Esophagus mucosa (tissue), 1 donor: ENCODE measurements around the gene FGF18. TPM values are rescaled to one million over a fixed set of nuclear protein-coding genes. Genes with fewer than 3 reads are reported as not detected.
A peak's percentile ranks its signal among the peaks of the same experiment; 100 is the strongest.
"Not testable (repeated sequence)": the region's sequence is repeated elsewhere in the genome, so short reads cannot be mapped to it uniquely, and the experiment has no call there.

Source experiments
- ATAC-seq: fragments of 200-7000 bp; cut with Tn5 transposase; one replicate; pipeline ENCODE4 v1.9.1; 2020
- total RNA-seq: library from RNA; stranded (reverse); gene quantifications from one replicate; pipeline ENCODE4 v1.2.4, GENCODE V29; 2023
- donor health status: DM: yes; HTN: yes; CAD: no.

FGF18 gene, protein sequence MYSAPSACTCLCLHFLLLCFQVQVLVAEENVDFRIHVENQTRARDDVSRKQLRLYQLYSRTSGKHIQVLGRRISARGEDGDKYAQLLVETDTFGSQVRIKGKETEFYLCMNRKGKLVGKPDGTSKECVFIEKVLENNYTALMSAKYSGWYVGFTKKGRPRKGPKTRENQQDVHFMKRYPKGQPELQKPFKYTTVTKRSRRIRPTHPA
- total RNA-seq = 0.08 TPM

- peak; percentile 44 for ATAC-seq
These were observed at the start of gene FGF18 for GRCh38 chr5:171418982-171419687. Gene FGF18, plus strand, starts transcription at chr5:171419647. Its CDS starts 553 bp downstream, at chr5:171420200.

DNA sequence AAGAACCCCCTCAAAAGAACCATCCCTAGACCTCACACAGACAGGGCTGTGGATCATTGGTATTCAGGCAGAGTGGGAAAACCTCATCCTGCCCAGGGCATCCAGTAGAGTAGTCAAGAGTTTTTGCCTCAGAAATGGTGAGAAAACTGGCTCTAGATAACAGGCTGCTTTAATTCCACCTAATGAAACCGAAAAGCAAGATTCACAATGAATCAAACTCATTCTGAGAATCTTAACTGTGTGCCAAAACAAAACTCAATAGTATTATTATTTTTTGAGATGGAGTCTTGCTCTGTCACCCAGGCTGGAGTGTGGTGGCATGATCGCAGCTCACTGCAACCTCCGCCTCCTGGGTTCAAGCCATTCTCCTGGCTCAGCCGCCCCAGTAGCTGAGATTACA lies 49.5 kb upstream of the FGF18 start:
- ATAC-seq = no peak

GRCh38 chr5:171370881-171371280 lies 48.6 kb upstream of the FGF18 start:
- not testable (repeated sequence) for ATAC-seq

DNA sequence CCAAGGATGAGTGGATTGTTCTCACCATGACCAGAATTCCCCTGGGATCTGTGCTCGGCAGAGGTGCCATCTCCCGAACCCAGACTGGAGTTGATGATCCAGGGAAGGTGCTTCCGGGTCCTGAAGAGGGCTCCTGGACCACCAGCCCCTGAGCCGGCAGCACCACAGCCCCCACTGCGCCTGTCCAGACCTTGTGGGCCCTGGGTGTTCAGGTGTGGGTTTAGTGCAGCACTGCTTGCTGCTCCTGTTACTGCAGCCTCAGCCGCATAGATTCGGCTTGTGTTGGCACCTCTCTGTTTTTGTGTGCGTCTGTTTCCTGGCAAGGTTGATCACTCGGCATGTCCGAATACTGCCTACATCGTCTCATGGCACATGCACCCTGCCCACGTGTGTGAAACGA lies 48.1 kb upstream of the FGF18 start:
- no peak for ATAC-seq

DNA sequence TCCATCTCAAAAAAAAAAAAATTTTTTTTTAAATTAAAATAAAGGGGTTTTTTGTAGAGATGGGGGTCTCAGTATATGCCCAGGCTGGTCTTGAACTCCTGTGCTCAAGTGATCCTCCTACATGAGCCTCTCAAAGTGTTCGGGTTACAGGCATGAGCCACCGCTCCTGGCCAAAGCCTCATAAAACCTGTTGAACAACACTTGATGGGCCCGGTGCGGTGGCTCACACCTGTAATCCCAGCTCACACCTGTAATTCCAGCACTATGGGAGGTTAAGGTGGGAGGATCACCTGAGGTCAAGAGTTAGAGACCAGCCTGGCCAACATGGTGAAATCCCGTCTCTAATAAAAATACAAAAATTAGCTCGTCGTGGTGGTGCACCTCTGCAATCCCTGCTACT lies 39.5 kb upstream of the FGF18 start:
- no peak for ATAC-seq

DNA sequence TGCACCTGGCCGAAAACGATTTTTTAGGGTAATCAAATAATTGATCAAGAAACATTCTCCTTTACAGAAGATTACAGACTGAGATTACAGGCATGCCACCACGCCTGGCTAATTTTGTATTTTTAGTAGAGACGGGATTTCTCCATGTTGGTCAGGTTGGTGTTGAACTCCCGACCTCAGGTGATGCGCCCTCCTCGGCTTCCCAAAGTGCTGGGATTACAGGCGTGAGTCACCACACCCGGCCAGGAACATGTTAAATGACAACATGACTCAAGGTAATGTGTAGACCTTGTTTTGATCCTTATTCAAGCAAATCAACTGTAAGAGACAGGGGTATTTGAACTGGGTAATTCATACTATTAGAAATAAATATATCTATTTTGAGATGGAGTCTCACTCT lies 35.0 kb upstream of the FGF18 start:
- not testable (repeated sequence) for ATAC-seq

DNA sequence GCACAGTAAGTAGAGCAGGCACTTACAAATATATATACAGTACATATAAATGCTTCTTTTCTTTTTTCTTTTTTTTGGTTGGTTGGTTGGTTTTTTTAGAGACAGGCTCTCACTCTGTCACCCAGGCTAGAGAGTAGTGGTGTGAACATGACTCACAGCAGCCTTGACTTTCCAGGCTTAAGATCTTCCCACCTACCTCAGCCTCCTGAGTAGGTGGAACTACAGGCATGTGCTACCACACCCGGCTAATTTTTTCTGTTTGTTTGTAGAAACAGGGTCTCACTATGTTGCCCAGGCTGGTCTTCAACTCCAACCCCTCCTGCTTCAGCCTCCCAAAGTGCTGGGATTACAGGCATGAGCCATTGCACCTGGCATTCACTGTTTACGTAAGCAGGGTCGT lies 34.4 kb upstream of the FGF18 start:
- ATAC-seq = not testable (repeated sequence)

- no peak for ATAC-seq
These were observed 33.3 kb upstream of the FGF18 start for GRCh38 chr5:171386006-171386671.

DNA sequence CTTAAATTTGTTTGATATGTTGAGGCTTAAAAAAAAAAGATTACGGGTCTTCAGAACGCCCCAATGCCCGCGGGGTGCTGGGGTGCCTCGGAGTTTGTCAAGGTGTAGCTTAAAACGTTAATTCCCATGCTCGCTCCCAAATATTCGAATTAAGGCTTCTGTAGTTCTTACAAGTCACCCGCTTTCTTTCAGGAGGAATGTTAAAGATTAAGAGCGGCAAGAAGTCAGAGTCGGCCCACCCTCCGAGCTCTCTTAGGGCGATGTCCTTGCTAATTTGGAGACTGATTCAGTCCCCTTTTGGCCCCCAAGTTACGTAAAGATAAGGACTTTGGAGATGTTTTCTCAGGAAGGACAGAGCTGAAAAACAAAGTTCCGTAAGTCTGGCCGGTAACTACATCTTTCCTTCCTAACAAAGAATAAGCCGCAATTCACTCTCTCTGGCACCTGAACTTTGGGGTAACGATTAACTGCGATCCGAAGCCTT lies 32.5 kb upstream of the FGF18 start:
- no peak for ATAC-seq

DNA sequence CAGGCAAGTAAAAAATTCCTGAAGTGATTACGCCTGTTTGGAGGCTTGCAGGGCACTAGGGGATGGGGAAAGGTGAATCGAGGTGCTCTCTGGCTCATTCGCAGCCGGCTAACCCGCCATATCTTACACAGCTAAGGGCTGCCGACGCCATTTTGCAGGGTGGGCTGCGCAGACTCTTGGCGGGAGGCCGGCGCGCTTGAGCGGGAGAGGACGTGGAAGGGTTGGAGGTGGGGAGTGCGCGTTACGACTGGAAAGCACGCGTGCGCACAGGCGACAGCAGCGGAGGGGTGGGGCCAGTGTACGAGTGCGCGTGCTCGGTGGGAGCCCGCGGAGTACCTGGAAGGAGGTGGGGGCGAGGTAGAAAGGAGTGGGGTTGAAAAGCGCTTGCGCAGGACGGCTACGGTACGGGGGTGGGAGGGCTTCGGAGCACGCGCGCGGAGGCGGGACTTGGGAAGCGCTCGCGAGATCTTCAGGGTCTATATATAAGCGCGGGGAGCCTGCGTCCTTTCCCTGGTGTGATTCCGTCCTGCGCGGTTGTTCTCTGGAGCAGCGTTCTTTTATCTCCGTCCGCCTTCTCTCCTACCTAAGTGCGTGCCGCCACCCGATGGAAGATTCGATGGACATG lies 32.0 kb upstream of the FGF18 start, which contains the start of gene NPM1:
Gene NPM1 (plus strand): TSS at position 505 of the 625 bp plus-strand sequence. CDS start 100 bp downstream, at position 605.
- ATAC-seq = peak; percentile 99

DNA sequence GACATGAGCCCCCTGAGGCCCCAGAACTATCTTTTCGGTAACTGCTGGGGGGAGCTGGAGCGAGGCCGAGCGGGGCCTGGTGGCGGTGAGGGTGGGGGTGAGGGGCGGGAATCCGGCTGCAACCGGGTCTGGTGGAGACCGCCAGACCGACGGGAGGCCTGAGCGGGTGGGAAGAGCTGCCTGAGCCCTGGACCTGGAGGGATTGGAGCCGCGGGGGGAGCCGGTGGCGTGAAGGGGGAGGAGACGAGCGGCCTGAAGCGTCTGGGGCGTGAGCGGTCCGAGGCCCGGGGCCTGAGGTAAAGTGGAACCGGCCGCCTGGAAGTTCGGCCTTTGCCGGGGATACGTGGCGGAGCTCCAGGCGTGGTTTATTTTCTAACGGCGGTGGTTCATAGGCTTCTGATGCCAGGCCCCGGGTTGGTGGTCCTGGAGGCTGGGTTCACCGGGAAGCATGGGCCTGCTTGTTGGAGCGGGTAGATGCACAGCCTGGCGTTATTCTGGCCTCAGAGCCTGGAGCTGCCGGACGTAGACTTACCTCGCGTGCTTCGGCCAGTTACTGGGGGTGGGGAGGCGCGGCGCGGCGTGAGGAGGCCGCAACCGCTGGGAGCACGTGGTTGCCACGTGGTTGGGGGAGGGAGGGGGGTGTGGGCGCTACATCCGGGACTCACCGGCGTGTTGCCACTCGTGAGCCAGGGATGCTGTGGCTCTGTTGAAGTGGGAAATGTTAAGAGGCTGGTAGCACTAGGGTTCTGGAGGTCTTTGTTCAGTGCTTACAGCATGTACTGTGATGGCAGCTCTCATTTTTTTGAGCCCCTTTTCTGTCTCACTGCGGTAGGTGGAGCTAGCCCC lies 31.3 kb upstream of the FGF18 start:
- ATAC-seq = peak; percentile 70

- ATAC-seq = no peak
These were observed 30.7 kb upstream of the FGF18 start for GRCh38 chr5:171388816-171389168.

DNA sequence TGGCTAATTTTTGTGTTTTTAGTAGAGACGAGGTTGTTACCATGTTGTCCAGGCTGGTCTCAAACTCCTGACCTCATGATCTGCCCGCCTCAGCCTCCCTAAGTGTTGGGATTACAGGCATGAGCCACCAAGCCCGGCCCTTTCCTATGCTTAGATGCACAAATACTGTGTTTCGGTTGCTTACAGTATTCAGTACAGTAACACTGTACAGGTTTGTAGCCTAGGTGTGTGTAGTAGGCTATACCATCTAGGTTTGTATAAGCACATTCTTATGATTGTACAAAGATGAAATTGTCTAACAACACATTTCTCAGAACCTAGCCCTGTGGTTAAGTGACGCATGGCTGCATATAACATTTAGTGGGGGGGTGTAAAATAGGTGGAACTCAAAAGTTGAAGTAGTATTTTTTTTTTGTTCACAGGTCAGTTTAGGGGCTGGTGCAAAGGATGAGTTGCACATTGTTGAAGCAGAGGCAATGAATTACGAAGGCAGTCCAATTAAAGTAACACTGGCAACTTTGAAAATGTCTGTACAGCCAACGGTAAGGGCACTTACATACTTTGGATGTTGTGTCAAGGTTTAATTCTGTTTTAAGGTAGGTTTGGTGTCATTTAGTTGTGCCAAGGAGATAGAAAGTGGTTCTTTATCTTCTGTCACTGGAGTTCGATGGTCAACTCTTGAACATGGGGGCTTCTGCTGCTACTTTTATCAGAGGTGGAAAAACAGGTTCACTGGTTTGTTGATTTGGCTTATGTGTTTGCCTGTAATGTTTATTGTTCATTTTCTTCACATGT lies 28.4 kb upstream of the FGF18 start:
- no peak for ATAC-seq

- ATAC-seq = no peak
These were observed 27.4 kb upstream of the FGF18 start for GRCh38 chr5:171391996-171392577.

GRCh38 chr5:171392585-171393159 lies 26.8 kb upstream of the FGF18 start:
- ATAC-seq = no peak

GRCh38 chr5:171395042-171395441 lies 24.4 kb upstream of the FGF18 start:
- no peak for ATAC-seq

DNA sequence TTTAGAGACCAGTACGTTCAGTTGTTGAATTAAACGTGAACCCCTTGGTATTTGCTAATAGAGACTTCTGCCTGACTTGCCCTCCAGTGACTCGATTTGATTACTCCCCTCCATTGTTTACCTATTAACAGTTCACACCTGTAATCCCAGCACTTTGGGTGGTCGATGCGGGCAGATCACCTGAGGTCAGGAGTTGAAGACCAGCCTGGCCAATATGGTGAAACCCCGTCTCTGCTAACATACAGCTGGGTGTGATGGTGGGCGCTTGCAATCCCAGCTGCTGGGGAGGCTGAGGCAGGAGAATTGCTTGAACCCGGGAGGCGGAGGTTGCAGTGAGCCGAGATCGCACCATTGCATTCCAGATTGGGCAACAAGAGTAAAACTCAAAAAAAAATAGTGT lies 22.9 kb upstream of the FGF18 start:
- not testable (repeated sequence) for ATAC-seq

GRCh38 chr5:171397190-171397589 lies 22.3 kb upstream of the FGF18 start:
- no peak for ATAC-seq

DNA sequence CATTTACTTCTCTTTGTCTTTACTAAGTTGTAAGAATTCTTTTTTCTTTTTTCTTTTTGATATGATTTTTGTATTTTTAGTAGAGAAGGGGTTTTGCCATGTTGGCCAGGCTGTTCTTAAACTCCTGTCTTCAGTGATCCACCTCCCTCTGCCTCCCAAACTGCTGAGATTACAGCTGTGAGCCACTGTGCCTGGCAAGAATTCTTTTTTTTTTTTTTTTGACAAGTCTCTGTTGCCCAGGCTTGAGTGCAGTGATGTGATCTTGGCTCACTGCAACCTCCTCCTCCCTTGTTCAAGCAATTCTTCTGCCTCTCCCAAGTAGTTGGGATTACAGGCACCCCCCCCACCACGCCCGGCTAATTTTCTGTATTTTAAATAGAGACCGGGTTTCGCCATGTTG lies 21.8 kb upstream of the FGF18 start:
- no peak for ATAC-seq

GRCh38 chr5:171398660-171399059 lies 20.8 kb upstream of the FGF18 start:
- not testable (repeated sequence) for ATAC-seq

GRCh38 chr5:171400169-171400568 lies 19.3 kb upstream of the FGF18 start:
- ATAC-seq = no peak
